GM19351 (cell line): ENCODE measurements around the gene NDUFS6.

Source experiments
- ATAC-seq: cut with Tn5 transposase; IDR thresholded peaks from one replicate; pipeline ENCODE4 v1.9.1; 2021; ENCODE audit warnings: mild to moderate bottlenecking, moderate library complexity; ENCODE audit not compliant: unreplicated experiment

NDUFS6 gene

DNA sequence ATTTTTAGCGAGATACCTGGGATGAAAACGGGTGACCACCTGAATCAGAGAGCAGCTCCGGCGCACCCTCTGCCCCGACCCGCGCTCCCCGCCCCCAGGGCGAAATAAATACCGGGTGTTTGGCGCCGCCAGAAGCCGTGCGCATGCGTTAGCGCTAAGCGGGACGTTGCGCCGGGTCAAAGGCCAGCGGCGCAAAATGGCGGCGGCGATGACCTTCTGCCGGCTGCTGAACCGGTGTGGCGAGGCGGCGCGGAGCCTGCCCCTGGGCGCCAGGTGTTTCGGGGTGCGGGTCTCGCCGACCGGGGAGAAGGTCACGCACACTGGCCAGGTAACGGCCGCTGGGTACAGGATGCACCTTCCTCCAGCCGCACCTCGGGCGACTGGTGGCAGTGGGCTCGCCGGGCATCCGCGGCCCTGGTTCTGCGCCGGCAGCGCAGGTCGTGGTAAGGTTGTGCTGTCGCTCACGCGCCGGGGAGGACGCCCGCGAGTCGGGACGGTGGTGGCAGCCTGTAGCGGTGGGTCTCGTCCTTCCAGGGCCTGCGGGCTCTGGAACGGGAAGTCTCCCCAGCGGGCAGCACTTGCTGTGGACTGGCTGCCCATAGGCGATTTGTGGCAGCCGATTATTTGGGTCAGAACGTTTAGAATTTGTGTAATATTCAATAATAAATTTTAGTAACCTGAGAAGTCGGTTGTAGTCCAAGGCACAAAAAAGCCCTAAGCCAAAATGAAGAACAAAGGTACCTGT lies at the start of gene NDUFS6:
TSS of gene NDUFS6 (plus strand) at position 186 of the 745 bp plus-strand sequence. CDS start at position 197, 11 bp downstream.
- peak; percentile 63 for ATAC-seq

DNA sequence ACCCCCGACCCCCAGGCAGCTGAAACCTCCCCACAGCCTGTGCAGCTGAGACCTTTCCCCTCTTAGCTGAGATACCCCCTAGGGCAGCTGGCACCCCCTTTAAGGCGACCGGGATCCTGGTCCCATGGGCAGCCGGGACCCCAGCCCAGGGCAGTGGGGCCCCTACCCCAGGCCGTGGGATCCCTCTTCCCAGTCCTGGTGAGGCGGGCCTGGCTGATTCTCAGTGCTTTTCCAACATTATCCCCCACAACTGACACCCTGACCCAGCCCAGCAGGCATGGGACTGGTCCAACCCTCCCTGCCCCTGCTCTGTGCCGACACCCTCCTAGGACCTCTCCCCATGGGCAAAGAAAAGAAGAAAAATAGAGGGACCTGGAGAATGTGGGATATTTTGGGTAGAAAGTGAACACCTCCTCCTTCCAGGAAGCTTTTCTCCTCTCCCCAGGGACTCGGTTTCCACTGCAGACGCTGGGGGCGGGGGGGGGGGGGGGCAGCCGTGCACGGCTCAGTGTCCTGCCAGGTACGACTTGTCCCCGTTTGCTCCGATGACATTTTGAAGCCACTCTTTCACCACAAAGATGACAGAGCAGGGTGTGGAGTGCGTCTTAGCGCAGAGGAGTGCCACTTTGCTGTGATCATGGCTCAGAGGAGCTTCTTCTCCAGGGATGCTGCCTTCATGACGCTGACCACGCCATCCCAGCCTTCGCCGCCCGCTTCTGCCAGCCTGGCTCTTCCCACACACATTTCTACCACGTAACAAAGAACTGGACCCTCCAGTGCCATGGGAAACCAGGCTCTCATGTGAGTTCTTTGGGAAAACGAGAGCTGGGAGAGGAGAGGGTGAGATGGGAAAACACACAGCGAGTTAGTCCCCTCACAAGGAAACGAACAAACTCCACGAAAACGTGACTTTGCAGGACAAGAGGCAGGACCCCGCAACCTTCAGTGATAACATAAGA lies 49.1 kb upstream of the NDUFS6 start:
- no peak for ATAC-seq

DNA sequence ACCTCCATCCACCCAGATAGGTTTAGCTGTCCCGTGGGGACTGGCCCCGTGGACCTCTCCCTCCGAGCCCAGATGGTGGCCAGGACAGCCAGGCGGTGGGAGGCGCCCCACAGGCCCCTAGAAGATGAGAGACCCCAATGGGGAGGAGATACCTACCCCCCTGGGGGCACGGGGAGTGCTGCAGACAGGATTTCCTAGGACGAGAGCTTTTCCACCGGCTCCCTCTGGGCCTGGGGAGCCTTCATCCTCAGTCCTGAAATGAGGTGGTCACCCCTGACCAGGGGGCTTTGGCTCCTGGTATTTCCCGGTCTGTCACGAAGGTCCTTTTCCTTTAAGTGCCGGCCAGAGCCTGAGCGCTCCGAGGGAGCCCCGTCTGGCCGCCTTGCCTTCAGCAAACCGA lies 48.3 kb upstream of the NDUFS6 start:
- no peak for ATAC-seq

DNA sequence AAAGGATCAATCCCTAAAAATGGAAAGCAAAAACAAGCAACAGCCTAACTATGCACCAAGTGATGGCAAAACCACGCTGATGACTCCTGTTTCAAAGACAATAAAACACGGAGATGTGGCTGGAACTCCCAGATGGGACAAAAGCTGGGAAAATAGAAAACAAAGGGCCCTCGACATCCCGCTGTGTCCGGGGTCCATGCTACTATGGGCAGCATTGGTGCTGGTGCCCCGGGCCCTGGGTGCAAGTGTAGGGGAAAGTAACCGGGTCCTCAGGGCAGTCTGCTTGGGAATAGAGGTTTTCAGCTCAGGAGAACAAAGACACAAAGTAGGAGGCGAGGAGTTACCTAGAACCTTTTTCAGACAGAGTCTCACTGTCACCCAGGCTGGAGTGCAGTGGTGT lies 47.7 kb upstream of the NDUFS6 start:
- ATAC-seq: no peak

DNA sequence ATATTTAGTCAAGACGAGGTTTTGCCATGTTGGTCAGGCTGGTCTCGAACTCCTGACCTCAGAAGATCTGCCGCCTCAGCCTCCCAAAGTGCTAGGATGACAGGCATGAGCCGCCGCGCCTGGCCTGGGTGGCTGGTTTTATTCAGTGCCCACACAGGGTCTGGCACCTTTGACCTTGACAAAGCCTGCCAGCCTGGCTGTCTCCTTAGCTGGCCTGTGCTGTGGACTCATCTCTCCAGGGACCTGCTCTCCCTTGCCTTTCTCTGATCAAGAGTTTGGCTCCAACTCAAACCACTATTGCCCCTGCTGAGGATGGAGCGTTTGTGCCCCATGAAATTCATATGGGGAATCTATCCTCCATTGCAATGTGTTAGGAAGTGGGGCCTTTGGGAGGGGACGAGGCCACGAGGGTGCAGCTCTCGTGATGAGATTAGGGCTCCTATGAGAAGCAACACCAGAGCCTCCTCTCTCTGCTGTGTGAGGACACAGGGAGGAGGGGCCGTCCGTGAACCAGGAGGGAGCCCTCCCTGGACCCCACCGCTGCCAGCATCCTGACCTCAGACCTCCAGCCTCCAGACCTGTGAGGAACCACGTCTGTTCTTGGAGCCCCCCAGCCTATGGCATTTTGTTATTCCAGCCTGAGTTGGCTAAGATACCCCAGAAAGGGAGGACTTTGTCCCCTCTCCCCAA lies 46.5 kb upstream of the NDUFS6 start:
- no peak for ATAC-seq

DNA sequence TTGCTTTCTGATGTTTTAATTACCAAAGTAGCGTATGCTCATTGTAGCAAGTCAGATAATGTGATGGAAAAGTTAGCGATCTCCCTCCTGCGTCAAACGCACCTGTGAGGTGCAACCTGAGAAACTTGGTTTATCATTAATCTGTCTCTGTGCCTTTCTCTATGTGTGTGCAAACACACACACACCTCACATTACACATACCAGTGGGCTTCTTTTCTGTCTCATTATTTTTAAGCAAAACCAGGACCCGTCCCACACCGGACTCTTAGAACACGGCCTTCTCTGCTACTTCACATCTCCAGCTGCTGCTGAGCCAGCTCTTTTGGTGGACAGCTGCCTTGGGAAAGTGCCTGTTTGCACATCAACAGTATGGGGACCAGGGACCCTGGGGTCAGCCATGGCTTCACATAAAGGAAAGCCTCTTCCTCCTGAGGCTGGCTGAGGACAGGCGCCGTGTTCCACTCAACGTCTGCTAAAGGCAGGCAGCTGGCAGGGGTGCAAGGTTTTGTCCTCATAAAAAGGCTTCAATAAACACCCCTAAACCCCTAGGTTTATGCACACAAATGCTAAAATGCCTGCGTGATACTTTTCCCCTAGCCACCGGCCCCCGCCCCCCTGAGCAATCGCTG lies 45.8 kb upstream of the NDUFS6 start:
- ATAC-seq: no peak

DNA sequence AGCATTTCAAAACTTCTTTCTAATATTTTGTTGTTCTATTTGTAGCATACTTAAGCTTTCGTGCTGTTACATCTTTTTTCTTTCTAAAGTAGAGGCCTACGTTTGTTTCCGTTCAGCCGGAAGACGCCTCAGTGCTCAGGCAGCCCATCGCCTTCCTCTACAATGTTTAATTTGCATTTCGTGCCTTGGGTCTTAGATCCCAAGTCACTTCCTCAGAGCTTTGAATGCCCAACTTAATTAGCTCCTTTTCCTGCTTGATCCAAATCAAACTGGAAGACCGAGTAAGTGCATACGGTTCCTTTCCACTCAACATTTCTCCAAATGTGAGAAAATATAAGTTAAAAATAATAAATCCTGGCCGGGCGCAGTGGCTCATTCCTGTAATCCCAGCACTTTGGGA lies 44.7 kb upstream of the NDUFS6 start:
- no peak for ATAC-seq

DNA sequence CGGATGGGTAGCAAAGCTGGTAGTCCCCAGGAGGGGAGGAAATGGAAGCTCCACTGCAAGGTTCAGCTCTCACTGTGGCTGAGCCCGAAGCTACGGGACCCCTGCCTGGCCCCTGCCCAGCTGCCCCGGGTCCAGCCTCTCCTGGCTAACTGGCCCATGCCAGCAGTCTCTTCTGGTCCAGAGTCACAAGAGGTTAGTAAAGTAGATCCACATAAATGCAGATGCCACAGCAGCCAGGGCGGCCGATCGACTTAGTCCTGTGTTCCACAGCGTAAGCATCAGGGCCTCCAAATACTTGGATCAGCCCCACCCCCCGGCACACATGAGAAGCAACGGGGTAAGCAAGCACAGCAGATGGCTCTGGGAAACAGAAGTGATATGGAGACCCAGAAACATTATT lies 43.7 kb upstream of the NDUFS6 start:
- ATAC-seq: no peak

DNA sequence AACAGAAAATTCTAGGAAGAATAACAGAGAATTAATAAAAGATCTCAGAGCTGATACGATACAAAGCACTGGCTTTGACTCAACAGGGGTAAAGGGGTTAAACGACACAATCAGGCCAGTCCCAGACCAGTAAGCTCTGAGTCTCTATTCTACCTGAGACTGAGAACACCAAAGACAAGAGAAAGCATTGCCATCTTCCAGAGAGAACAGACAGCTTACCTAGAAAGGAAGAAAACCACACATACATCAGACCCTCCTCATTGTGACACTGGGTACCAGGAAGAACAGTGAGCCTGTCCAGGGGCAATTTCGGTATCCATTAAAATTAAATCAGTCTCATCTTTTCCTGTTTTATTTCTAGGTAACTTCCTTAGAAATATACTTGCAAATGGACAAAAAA lies 42.6 kb upstream of the NDUFS6 start:
- ATAC-seq: no peak

DNA sequence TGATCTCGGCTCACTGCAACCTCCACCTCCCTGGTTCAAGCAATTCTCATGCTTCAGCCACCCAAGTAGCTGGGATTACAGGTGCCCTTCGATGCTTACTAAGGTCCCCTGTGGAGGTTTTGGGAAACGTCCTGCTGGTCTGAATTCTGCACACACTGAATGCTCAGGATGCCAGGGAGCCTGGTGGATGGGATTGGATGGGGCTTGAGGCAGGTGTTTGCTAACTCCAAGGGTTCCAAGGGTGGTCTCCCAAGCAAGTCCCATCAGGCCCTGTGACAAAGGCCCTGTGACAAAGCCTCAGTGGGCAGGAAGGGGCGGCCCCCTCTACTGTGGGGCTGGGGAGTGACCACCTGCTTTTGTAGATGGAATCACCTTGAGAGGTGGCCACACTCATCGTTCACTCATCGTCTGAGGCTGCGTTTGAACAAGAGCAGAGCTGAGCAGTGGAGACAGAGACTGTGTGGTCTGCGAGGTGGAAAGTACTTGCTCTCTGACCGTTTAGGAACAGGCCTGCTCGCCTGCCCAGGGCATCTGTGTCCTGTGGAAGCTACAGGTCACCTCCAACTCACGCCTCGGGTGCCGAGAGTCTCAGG lies 41.7 kb upstream of the NDUFS6 start:
- no peak for ATAC-seq

DNA sequence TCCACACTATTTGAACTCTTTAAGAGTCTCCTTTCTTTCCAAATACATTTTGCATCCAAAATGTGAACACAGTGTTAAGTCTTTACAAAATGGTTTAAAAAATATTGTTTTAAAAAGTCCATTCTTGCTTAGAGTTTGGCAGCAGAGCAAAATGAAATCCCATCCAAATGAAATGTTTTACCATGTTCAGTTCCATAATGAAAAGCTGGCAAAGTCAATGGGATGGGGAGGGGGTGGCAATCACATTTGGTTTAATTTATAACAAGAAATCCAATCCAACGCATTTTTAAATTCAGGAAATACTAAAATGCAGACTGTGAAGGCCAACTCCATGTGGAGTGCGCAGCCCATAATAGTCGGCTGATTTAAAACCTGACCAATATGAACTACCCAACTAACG lies 41.0 kb upstream of the NDUFS6 start:
- ATAC-seq: no peak

DNA sequence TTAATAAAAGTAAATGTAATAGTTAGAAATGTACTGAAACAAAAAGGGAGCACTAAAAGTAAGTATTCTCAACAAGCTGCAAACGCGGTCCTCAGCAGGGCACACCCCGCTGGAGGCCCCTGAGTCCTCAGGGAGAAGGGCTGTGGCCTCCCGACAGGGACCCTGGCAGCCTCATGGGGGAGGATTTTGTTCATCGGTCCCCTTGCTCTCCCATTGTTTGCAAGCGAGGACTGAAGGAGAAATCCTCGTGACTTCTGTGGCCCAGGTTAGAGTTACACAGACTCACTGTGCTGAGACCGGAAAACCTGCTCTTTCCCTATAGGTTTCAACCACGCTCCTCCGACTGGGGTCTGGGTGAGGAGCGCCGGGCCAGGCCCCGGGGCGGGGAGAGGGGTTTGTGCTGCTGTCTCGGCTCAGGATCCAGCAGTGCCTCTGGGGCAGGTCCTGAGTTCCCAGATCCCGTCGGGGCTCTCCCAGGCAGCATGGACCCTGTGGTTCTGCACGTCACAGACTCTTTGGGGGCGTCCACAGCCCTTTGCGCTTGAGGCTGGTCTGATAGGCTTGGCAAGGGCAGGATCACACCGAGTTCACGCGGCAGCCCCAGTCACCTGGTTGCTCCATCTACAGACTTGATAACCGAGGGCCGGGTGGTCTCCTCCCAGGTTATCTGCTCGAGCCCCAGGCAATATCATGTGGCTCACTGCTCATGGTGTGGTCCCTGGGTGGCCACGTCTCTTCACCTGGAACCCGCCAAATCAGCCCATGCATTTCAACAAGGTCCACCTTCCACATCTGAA lies 40.4 kb upstream of the NDUFS6 start:
- no peak for ATAC-seq

DNA sequence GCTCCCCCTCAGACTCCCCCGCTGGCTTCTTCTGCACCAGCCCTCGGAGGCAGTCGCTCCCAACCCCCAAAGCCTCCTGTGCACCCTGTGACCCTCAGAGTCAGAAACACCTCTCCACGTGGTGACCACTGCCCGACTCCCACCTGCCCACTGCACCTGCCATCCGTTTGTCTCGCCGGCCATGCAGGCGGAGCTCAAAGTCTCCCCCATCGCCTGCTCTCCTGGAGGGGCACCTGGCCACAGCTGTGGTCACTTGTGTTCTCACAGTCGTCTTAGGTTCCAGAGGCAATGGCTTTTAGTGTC lies 39.8 kb upstream of the NDUFS6 start:
- no peak for ATAC-seq

DNA sequence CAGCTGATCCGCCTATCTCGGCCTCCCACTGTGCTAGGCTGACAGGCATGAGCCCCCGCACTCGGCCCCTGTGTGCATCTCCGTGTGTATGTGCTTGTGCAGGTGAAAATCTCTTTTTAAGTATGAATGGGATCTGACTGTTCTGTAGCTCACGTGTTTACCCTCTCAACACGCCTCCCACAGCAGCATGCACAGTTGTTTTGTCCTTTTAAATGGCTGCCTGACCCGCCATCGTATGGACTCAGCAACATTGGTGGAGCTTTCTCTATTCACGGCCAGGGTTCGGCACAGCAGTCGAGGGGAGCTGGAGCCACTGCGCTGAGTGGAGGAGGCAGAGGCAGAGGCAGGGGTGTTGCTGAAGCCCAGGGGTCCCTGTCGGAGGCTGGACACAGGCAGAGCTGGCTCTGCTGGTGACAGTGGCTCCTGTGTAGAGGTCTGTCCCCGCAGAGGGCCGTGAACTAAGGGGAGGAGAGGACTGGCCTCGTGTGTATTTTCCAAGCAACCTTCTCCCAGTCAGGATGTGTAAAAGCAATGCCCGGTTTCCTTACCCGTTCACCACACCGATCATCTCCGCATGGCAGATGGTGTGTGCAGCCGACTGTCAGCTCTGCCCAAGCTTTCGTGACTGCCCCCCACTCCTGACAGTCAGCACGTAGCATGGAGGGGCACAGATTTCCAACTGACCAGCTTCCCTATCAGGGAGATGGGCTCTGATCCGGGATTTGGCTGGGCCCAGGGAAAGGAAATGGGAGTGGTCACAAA lies 38.9 kb upstream of the NDUFS6 start:
- ATAC-seq: no peak

DNA sequence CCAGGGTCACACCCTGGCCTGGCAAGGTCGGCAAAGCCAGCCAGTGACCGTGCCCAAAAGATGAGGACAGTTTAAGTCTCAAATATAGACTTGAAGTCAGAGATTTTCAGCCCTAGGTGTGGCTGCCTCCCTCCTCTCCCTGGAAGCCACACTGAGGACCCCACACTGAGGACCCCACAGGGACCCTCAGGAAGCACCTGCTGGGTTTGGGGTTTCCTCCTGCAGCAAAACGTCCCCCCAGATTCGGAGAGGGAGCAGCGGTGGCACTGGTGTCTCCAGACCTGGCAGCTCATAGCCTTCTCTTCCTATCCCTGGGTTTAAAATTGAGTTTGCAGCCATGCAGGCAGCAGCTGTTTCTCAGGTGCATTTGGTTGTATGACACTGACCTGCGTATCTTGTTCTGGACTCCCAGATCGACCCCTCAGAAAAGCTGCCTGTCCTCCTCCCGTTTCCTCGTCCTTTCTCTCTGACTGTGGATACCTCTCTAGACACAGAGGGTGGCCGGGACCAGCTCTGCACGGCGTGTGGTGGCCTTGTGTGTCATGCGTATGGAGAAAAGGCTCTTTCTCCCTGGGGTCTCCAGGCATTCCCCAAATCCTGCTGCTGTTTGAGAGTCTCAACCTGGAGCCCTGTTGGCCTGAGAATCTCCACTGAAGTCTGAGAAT lies 38.2 kb upstream of the NDUFS6 start:
- ATAC-seq: no peak

DNA sequence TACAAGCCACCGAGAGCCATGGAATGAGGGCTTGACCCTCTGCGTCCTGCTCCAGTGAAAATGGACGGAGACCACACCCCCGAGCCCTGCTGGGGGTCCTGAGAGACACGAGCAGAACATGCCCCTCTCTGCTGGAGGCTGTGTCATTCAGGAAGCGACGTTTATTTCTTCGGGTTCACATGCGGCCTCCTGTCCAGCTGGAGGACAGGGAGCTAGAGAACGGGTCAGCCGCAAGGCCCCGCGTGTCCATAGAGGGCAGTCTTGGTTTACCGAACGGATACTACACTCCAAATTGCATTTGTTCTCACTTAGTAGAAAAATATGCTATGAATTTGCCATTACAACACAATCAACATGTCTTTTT lies 37.7 kb upstream of the NDUFS6 start:
- no peak for ATAC-seq

DNA sequence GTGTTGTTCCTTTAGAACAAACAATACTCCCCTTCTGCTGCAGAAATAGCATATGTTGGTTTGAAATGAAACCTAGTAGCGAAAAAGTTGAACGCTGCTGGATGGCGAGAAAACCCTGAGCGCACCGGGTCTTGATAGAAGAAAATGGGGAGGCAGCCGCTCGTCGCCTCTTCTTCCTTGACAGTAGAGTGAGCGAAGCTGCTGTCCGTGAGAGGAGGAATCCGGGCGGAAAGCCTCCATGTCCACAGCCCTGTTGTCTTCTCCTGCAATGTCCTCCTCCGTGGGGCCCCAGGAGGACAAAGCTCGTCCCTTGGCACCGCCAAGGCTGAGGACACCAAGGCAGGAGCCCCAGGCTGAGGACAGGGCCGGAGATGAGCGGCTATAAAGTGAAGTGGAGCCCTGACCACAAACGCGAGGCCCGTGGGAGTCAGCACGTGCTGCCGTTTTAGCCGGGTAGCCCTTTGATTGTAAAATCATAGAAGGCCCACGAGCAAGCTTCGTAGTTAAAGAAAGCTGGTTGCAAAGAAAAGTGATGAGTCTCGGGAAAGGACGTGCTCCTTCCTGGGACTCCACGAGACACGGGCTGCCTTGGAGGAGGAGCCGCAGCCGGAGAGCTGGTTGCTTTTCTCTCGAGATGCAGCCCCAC lies 37.1 kb upstream of the NDUFS6 start:
- no peak for ATAC-seq

DNA sequence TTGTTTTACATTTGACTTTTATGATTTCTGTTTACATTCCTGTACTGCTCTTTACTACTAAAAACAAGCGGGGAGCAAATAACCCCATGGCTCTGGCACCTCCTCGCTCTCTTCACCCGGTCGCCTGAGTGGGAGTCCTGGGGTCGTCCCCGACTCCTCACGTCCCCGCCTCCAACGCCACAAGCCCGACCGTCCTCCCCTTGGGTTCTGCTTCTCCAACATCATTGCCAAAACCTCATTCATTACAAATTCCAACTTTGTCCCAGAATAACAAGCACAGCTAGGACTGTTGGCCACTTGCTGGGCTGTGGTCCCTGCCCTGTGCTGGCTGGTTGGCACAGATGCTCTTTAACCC lies 36.6 kb upstream of the NDUFS6 start:
- no peak for ATAC-seq
